A172 (cell line): ENCODE data around the gene ARPP21. TPM values are rescaled to one million over a fixed set of nuclear protein-coding genes. Genes with fewer than 3 reads are reported as not detected.

Experiments used
- DNase-seq: peaks from one replicate; pipeline ENCODE4 v3.0.0-alpha.2; 2015; ENCODE audit warnings: low spot score
- total RNA-seq: library from RNA; depleted of rRNA; stranded (reverse); fragments of >200 nt; shearing (Covaris generic); gene quantifications from 2 replicates; pipeline ENCODE4 v1.2.3, GENCODE V29; 2014

The ARPP21 gene
- total RNA-seq, 1 experiment from 2014 or later, result not detected

DNA sequence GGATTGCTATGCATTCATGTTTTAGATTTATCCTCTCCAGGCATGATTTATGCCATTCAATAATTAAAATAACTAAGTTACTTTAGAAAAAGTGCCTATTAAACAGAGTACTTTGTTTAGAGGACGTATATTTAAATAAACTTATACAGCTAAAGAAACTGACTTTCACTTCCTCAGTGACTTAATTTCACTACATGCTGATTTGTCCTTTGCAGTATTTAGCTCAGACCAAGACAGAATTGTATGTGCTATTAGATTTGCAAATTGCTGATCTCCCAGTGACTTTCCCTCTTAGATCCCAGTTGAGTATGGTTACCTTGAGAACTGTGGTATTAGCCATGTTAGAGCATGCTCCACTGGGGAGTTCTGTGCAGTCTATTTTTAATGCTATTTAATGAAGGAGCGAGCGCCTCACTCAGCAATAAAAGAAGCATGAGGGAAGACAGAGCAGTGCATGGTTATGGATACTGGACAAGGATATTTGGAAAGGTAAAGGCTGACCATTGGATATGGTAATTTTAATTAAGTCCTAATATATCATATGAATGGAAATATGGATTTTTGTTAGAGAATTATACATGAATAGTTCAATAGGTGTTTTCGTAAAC is 2.7 kb downstream of the ARPP21 start:
- no peak for DNase-seq

DNA sequence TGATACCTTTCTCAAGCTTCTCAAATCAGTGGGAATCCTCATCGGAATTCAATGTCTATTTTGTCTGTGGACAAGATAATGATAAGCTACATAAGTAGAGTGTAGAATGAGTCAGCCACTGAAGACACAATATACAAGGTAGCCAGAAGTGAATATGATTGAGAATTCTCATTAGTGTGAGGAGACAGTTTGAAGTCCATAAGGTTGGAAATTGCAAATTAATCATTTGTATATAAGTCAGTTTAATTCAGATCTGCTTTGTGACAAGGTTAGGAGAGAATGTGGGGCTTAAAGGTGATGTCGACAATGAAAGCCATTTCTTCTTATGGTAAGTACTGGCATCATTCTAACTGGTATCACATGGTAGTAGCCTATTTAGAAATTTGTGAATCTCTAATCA is 4.2 kb downstream of the ARPP21 start:
- DNase-seq, result no peak

GRCh38 chr3:35644451-35644850 is 5.1 kb downstream of the ARPP21 start:
- no peak for DNase-seq

- no peak for DNase-seq
Observed at GRCh38 chr3:35645189-35645588, 5.9 kb downstream of the ARPP21 start.

GRCh38 chr3:35646081-35646480 is 6.8 kb downstream of the ARPP21 start:
- no peak for DNase-seq

- no peak for DNase-seq
Observed at GRCh38 chr3:35647461-35647860, 8.1 kb downstream of the ARPP21 start.

DNA sequence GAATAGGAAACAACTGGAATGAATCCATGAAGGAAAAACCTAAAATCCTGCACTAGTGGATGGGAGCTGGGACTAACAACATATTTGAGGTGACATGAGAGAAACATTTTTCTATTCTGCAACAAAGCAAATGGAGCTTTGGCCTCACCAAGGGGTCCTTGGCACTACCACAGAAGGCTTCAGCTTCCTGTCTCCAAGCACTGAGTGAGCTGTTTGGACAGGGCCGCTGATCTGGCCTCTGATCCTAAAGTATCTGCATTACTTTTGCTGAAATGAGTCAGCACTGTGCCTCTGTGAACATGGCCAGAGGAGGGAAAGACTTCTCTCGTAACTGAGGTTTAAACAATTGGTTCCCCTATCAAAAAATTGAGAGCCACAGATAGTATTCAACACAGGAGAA is 9.0 kb downstream of the ARPP21 start:
- DNase-seq, result no peak

DNA sequence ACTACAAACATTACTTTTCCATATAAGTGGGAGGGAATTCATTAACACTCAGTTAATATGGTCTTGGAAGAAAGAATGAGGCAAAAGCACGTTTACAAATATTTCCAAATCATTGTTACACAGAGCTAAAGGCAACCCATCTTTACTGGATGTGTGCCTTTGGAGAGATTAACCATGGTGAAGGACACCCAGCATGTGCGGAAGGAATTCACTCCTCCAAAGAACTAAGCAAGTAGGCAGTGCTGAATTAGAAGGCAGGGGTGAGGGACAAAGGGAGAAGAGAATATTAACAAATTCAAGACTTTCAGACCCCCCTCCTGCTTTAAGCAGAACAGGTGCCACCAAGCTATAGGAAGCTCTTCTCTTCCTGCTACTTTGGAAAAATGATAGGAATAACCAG is 10.1 kb downstream of the ARPP21 start:
- DNase-seq, result no peak

DNA sequence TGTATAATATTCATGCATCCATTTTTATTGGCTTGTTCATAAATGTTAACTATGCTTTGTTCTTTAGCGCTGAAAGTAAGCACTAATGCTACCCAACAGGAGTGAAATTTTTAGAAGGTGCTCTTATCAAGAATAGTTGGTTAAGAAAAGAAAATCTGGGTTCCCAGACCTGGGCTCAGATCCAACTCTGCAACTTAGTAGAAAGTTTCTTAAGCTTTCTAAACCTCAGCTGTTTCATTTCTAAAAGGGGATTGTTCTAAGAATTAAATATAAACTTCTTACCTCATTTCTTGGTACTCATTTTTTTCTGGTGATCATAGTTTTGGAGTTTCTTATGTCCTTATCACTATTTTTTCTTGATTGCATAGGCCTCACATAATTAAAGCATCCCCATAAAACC is 12.1 kb downstream of the ARPP21 start:
- DNase-seq, result no peak

DNA sequence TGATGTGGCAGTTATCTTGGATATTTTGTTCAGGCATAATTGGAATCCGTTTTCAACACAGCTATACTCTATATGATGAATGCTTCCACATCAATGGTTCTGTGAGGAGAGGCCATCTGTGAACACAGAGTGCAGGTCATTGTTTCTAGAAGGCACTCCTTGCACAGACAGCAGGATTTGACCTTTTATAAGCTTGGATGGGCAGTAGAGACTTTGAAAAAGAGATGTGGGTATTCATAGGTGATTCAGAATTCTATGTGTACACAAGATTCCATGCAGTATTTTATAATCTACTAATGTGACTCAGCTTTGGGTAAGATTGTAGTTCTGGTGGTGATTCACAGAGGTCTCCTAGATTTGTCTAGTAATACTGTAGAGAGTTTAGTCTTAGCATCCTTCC is 12.5 kb downstream of the ARPP21 start:
- DNase-seq, result peak; percentile 72

DNA sequence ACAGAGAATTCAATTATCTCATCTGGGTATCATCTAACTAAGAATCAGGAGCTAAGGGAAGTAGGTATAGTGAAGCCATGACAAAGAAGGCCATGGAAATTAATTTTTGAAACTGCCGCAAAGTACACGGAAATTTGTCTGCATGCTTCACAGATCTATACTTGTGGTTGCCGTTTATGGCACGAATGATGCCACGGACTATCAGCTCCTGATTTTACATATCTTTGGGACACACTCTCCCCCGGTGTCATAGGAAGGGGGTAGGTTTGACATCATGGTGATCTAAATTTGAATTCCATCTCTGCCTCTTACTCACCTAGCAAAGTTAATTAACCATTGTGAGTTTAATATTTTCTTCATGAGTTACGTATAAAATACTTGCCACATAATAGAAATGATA is 14.0 kb downstream of the ARPP21 start:
- no peak for DNase-seq

GRCh38 chr3:35654476-35654875 is 15.2 kb downstream of the ARPP21 start:
- no peak for DNase-seq

- DNase-seq, result no peak
Observed at GRCh38 chr3:35658686-35659085, 19.4 kb downstream of the ARPP21 start.

DNA sequence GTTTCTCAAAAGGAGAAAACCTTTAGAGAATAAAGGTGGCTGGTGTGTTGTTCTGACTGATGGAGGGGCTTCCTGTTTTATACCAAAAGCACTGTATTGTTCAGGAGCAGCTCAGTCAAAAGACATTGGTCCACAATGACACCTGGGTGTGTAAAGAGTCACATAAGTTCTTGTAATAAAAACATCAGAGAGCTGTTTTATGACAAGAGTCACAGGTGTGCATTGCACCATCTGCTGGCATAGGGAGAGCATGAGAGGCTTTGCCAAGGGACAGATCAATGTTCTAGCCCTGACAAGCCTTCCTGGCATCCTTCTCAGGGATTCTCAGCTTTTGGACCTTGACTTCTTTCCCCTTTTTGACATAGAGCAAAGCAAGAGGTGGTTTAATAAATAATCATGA is 20.4 kb downstream of the ARPP21 start:
- peak; percentile 5 for DNase-seq

- DNase-seq, result no peak
Observed at GRCh38 chr3:35663471-35663870, 24.1 kb downstream of the ARPP21 start.

DNA sequence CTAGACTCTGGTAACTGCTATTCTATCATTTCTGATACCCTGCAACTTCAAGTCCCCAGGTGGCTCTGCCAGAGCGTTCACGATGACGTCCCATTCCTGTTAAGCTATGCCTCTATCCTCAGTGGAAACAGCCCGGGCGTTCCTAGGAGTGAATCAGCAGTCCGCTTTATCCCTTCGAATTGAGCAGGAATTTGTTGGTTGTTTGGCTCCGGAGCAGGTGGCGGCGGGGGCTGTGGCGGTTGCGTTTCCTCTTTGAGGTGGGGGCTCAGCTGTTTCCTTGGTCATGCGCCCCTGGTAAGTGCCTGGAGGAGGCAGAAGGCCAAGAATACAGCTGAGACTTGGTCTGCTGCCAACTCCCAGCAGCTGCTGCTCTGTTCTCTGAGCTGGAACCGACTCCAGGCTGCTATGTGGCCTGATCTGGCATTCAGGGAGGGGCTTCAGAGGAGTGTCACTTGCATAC is 25.2 kb downstream of the ARPP21 start:
- DNase-seq, result peak; percentile 46

GRCh38 chr3:35665390-35666055 is 26.2 kb downstream of the ARPP21 start:
- peak; percentile 17 for DNase-seq

GRCh38 chr3:35666888-35667287 is 27.6 kb downstream of the ARPP21 start:
- DNase-seq, result no peak

DNA sequence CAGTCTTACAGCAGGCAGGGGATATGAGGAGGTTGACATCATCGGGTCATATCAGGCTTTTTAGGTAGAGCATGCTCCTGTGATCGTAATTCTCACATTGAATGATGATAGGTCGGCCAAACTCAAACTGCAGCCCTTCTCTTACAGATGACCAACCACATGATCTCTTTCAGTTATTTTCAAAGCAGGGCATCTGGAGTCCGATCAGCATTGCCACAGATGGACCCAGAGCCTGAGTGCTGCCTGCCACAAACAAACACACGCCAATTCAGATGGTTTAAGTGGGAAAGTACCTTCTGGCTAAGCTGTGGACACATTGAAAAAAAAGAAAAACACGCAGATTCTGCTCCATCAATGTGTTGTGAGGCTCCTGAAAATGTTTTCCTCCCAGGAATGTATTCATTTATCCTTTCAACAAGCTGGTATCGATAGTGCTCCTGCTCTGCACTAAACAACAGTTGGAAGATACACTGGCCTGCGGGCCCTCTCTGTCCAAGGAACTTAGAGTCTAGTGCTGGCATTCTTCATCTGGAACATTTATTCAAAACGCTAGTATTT is 31.2 kb downstream of the ARPP21 start:
- no peak for DNase-seq

DNA sequence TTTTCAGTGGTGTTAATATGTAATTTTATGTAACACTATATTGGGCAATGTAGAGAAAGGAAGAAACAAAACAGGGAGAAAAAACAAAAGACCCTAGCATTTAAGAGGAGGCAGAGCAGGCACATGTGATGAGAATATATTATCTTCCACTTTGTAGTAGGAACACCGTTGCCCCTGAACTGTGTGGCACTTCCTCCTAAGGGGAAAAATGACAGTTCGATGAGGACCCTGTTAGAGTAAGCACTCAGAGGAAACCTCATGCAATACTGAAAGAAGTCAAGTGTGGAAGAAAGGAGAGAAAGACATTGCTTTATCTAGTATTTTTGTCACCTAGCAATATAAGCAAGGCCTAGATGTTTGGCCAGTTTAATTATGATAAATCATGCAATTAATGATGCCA is 32.2 kb downstream of the ARPP21 start:
- DNase-seq, result no peak

- no peak for DNase-seq
Observed at GRCh38 chr3:35673017-35673416, 33.7 kb downstream of the ARPP21 start.

DNA sequence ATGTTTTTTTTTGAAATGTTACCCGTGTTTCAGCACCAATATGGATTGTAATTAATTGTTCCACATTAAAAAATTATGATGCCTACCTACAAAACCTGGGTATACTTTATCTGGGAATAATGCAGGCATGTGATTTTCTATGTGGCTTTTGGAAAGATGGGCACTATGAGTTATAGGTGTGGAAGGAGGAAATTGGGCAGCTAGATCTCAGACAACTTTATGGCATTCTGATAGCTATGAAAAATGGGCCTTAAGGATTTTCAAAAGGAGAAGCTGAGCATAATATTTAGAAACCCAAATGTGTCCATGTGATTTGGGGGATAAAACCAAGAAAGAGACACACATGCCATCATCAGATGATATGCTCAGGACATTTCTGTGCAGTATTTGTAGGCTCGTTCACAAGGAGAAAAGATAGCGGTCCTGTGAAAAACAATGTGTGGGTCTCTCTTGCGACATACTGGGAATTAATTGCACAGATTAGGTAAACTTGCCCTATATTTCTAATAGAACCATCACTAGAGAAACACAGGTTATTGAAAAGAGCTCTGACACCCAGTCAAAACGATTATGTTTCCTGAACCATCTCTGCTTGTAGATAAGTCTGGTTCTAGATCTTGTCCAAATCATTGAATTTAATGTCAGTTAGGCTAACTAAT is 35.3 kb downstream of the ARPP21 start:
- no peak for DNase-seq

- DNase-seq, result no peak
Observed at GRCh38 chr3:35675206-35675605, 35.9 kb downstream of the ARPP21 start.
